HCT116 (cell line): ENCODE results near the gene CDH4.

Experiments used
- EZH2 ChIP-seq: fragments of 200-600 bp; sonication (generic); IDR thresholded peaks from 2 replicates; pipeline ENCODE4 v1.6.1; 2017; ENCODE audit warnings: antibody characterized with exemption, mixed run types
- EZH2phosphoT487 ChIP-seq: fragments of 200-600 bp; IDR thresholded peaks from 2 replicates; pipeline ENCODE4 v1.6.1; 2018; ENCODE audit warnings: antibody characterized with exemption, borderline replicate concordance
- POLR2A ChIP-seq: IDR thresholded peaks from 2 replicates; pipeline ENCODE4 v1.7.0; 2011; ENCODE audit warnings: borderline replicate concordance; ENCODE audit not compliant: insufficient read depth, insufficient read length; ENCODE audit errors: extremely low read depth
- POLR2AphosphoS5 ChIP-seq: IDR thresholded peaks from 2 replicates; pipeline ENCODE4 v1.6.1; 2011; ENCODE audit warnings: mild to moderate bottlenecking, low read depth, low read length, moderate library complexity
- TF ChIP-seq, protein P1 (sequence below), 3 experiments: fragments of 200-600 bp in 1 of 3; sonication (generic) in 1 of 3; IDR thresholded peaks in 2 of 3; conservative IDR thresholded peaks in 1 of 3; 2 replicates each; pipeline ENCODE4 v1.5.1; 2012 to 2017; ENCODE audit warnings: low read depth in 2 of 3, low read length in 2 of 3, antibody characterized with exemption in 1 of 3, borderline replicate concordance in 1 of 3, control low read depth in 1 of 3, mild to moderate bottlenecking in 1 of 3, mixed read lengths in 1 of 3, mixed run types in 1 of 3, moderate library complexity in 1 of 3; ENCODE audit not compliant: insufficient read depth in 1 of 3
- TF ChIP-seq, protein P2 (sequence below): IDR thresholded peaks from 2 replicates; pipeline ENCODE4 v1.6.1; 2012
- TF ChIP-seq, protein P3 (sequence below): IDR thresholded peaks from 2 replicates; pipeline ENCODE4 v1.6.1; 2012; ENCODE audit warnings: low read depth

DNA sequence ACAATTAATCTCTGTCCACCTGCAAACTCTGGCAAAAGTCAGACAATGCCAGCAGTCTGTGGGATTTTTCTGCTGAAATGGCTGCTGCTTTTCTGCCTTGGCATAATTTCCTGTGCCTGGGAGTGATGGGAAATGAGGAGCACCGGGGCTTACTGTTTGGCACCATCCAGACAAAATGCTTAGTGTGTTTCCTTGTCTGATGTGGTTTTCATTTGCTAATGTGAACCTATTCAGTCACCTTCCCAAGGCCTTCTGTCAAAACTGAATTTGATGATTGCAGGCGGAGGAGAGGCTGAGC, 56.4 kb downstream of the CDH4 start:
- no peak for TF ChIP-seq EZH2
- TF ChIP-seq, protein P1, sequence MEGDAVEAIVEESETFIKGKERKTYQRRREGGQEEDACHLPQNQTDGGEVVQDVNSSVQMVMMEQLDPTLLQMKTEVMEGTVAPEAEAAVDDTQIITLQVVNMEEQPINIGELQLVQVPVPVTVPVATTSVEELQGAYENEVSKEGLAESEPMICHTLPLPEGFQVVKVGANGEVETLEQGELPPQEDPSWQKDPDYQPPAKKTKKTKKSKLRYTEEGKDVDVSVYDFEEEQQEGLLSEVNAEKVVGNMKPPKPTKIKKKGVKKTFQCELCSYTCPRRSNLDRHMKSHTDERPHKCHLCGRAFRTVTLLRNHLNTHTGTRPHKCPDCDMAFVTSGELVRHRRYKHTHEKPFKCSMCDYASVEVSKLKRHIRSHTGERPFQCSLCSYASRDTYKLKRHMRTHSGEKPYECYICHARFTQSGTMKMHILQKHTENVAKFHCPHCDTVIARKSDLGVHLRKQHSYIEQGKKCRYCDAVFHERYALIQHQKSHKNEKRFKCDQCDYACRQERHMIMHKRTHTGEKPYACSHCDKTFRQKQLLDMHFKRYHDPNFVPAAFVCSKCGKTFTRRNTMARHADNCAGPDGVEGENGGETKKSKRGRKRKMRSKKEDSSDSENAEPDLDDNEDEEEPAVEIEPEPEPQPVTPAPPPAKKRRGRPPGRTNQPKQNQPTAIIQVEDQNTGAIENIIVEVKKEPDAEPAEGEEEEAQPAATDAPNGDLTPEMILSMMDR (IDR thresholded peaks at IDR 0.05 in 2 of 3, conservative IDR thresholded peaks at IDR 0.05 in 1 of 3; ENCODE audit: borderline replicate concordance in 1 of 3, insufficient read depth in 1 of 3, low read depth in 2 of 3, low read length in 2 of 3) = no peak
- TF ChIP-seq, protein P2, sequence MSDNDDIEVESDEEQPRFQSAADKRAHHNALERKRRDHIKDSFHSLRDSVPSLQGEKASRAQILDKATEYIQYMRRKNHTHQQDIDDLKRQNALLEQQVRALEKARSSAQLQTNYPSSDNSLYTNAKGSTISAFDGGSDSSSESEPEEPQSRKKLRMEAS = no peak
- no peak for TF ChIP-seq EZH2phosphoT487
- TF ChIP-seq, protein P3, sequence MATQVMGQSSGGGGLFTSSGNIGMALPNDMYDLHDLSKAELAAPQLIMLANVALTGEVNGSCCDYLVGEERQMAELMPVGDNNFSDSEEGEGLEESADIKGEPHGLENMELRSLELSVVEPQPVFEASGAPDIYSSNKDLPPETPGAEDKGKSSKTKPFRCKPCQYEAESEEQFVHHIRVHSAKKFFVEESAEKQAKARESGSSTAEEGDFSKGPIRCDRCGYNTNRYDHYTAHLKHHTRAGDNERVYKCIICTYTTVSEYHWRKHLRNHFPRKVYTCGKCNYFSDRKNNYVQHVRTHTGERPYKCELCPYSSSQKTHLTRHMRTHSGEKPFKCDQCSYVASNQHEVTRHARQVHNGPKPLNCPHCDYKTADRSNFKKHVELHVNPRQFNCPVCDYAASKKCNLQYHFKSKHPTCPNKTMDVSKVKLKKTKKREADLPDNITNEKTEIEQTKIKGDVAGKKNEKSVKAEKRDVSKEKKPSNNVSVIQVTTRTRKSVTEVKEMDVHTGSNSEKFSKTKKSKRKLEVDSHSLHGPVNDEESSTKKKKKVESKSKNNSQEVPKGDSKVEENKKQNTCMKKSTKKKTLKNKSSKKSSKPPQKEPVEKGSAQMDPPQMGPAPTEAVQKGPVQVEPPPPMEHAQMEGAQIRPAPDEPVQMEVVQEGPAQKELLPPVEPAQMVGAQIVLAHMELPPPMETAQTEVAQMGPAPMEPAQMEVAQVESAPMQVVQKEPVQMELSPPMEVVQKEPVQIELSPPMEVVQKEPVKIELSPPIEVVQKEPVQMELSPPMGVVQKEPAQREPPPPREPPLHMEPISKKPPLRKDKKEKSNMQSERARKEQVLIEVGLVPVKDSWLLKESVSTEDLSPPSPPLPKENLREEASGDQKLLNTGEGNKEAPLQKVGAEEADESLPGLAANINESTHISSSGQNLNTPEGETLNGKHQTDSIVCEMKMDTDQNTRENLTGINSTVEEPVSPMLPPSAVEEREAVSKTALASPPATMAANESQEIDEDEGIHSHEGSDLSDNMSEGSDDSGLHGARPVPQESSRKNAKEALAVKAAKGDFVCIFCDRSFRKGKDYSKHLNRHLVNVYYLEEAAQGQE = no peak
- TF ChIP-seq POLR2A = no peak
- TF ChIP-seq POLR2AphosphoS5 = no peak
